T-helper 22 cell (primary cell): ENCODE measurements around the gene TJP2.
"Not testable (repeated sequence)": the region's sequence is repeated elsewhere in the genome, so short reads cannot be mapped to it uniquely, and the experiment has no call there.

Experiments
- DNase-seq: peaks from one replicate; pipeline ENCODE4 v3.0.0-alpha.2; 2020; ENCODE audit warnings: low read depth

TJP2 gene

DNA sequence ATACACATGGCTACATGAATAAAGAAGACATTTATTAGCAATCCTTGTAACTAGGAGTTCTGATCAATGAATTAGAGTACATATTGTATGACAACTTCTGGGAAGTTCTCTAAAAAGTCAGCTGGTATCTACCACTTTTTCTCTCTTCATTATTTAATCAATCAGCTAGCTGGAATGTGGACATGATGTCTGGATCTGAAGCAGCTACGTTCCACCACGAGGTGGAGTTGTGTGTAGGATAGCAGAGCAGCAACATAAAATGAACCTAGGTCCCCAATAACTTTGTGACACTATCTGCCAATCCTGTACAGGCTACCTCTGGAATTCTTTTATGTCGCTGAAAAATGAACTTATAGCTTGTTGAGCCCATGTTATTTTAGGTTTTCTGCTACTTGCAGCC is 118.0 kb downstream of the TJP2 start:
- no peak for DNase-seq

DNA sequence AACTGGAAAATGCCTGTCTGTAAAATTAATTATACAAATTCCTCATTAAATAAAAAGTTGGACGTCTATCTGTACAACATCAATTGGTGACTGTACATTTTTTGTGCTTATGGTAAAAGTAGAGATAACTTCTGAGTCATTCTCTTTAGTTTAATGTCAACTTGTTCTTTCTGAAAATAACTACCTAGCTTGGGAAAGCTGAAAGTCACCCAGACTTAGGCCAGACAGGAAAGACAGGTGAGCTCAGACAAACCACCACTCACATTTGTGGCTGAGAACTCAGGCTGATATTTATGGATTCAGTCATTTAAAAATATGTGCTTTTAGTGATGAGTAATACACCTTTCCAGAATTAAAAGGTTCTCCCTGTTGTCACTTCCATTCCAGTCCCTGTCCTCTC is 119.1 kb downstream of the TJP2 start:
- no peak for DNase-seq

DNA sequence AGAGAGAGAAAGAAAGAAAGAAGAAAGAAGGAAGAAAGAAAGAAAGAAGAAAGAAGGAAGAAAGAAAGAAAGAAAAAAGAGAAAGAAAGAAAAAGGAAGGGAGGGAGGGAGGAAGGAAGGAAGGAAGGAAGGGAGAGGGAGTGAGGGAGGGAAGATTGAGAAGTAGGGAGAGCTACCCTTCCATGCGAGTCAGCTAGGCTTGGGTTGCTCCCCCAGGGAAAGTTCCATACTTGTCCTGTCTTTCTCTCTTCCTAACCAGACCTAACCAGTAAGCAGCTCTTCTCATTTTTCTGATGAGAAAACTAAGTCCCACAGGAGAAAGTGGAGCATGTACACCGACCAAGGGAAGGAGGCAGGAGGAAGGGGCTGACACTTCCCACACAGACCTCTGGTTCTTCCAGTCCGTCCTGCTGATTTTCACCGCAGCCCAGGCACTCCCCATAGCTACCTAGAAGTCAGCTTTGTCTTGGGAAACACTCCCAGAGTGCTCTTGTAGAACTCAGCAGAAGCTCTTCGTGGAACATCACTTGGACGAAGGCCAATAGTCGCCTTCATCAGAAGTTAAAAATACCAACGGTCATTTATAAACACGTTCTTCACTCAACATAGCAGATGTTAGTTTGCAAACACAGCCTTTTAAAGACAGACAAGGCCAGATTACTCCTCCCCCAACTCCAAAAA is 121.9 kb downstream of the TJP2 start:
- no peak for DNase-seq

DNA sequence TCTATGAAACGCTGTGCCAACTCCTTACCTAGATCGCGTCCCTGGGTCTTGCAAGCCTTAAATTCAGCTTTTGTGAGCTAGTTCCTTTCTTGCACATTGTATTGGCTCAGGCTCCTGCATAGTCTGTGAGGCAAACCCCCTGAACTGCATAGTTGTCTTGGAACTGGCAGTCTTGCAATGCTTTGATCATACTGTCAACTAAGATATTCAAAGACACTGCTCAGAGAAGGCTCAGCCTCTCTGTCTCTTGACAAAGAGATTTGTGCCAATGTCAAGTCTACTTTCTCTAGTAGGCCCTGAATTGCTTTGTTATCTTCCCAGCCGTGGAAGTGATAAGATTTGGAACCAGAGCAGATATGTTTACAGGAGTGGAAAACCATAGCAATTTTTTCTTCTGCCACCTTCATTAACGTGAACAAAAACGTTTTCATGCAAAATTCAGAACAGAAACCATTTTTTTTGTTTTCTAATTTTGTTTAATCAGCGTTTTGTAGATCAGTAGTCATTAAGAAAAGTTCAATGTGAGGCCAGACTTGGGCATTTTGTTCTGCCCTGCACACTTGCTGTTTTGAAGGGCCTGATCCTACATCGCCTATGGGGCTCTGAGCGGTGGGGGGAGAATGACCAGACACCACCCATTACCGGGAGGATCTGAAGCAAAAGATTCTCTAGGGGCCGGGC is 123.4 kb downstream of the TJP2 start:
- DNase-seq = no peak

DNA sequence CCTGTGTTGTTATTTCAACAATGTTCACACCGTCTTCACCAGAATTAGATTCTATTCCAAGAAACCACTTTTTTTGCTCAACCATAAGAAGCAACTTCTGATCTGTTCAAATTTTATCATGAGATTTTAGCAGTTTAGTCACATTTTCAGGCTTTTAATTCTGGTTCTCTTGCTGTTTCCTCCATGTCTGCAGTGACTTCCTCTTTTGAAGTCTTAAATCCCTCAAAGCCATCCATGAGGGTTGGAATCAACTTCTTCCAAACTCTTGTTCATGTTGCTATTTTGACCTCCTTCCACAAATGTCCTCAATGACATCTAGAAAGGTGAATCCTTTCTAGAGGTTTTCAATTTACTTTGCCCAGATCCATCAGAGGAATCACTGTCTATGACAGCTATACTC is 125.2 kb downstream of the TJP2 start:
- DNase-seq = no peak

DNA sequence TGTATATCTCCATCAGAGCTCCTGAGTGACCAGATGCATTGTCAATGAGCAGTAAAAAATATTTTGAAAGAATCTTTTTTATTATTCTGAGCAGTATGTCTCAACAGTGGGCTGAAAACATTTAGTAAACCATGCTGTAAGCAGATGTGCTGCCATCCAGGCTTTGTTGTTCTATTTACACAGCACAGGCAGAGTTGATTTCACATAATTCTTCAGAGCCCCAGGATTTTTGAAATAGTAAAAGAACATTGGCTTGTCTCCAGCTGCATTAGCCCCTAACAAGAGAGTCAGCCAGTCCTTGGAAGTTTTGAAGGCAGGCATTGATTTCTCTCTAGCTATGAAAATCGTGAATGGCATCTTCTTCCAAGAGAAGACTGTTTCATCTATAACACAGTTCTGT is 125.7 kb downstream of the TJP2 start:
- no peak for DNase-seq

DNA sequence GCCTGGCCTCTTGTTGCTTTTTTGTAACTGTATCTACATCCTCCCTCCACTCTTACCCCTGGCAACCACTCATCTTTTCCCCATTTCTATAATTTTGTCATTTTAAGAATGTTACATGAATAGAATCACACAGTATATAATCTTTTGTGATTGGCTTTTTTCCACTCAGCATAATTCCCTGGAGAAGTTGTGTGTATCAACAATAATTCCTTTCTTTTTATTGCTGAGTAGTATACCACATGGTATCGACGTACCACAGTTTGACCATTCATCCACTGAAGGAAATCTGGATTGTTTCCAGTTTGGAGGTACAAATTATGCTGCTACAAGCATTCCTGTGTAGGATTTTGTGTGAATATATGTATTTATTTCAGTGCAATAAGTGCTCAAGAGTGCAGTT is 129.3 kb downstream of the TJP2 start:
- DNase-seq = no peak

DNA sequence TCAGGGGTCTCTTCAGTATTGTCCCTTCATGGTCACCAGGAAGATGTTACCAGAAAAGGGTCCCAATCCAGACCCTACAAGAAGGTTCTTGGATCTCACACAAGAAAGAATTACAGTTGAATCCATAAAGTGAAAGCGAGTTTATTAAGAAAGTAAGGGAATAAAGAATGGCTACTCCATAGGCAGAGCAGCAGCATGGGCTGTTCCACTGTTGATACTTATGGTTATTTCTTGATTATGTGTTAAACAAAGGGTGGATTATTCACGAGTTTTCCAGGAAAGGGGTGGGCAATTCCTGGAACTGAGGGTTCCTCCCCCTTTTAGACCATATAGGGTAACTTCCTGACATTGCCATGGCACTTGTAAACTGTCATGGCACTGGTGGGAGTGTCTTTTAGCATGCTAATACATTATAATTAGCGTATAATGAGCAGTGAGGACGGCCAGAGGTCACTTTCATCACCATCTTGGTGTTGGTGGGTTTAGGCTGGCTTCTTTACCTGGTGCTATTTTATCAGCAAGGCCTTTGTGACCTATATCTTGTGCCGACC is 132.9 kb downstream of the TJP2 start:
- not testable (repeated sequence) for DNase-seq

DNA sequence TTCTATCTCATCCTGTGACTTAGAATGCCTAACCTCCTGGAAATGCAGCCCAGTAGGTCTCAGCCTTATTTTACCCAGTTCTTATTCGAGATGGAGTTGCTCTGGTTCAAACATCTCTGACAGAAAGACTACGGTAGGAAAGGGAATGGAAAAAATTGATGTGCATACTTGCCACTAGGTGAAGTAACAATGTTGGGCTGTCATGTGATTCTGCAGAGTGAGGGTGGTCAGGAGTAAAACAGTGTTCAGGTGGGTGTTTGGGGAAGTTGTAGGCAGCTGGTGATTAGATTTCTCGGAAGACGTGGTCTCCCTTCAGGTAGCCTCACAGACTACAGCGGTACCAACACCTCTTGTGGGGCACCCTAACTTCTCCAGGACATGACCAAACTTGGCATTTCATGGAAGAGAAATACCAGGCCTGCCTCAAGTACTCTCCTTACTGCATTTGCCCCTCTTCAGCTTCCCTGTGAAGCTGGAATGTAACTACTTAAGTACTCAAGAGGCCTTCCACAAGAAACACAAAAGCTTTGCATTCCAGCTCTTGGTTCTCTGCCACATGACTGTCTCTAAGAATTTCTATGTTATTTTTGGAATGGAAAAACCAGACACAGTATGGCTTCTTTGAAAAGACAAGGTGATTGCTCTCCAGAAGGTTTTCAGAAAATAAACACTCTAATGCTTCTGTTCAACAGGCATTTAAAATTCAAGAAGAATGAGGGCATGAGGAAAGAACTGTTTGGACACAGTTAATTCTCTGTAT is 133.5 kb downstream of the TJP2 start:
- DNase-seq = no peak

DNA sequence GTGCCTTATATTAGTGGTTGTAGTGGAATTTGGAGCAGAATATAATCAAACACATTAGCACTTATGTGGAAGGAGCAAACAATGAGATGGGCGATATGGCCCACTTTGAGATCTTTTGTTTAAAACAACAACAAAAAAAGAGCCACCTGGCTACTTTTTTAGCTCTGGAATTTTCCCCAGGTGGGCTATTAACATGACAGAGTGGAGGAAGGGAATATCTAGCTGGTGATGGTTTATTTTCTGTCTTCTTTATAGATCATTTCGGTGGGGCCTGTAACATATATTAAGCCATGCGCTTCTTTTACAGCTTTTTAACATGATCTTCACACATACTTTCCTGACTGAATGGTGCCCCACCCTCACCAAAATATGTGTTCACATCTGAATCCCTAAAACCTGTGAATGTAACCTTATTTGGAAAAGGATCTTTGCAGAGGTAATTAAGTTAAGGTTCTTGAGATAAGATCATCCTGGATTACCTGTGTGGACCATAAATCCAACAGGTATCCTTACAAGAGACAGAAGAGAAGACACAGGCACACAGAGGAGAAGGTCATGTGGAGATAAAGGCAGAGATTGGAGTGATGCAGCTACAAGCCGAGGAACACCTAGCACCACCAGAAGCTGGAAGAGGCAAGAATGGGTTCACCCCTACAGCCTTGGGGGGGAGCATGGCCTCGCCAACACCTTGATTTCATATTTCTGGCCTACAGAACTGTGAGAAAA is 134.3 kb downstream of the TJP2 start:
- no peak for DNase-seq

DNA sequence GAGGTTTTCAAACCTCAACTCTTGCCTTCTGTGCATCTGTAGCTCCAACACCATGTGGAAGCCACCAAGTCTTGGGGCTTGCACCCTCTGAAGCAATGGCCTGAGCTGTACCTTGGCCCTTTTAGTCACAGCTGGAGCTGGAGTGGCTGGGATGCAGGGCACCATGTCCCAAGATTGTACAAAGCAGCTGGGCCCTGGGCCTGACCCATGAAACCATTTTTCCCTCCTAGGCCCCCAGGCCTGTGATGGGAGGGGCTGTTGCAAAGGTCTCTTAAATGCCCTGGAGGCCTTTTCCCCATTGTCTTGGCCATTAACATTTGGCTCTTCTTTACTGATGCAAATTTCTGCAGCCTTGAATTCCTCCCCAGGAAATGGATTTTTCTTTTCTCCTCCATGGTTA is 139.1 kb downstream of the TJP2 start:
- DNase-seq = no peak

DNA sequence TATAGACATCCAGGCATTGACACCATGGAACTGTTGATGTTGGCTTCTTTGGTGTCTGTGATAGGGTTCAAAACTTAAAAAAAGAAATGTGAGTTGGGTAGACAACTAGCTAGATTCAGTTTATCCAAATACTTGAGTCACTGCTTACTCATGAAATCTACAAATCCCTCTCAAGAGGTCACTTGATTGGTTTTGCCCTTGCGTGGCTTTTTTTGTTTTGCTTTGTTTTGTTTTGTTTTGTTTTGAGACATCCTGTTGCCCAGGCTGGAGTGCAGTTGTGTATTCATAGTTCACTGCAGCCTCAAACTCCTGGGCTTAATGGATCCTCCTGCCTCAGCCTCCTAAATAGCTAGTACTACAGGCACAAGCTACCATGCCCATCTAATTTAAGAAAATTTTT is 140.5 kb downstream of the TJP2 start:
- DNase-seq = no peak

DNA sequence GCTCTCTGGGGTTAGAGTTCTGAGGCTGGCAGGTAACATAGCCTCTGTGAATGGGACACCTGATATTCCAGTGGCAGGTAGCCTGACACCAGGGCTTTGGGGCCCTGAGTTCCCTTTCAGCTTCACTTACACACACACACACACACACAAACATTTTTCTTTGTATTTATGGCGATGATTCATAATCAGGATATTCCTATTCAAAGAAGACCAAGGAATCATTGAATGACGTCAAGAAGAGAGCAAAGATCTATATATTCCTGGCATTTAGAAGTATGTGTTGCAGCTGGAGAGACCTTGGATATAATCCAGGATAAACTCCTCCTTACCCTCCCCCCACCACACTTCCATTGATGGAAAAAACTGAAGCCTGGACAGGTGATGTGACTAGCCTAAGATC is 143.0 kb downstream of the TJP2 start:
- no peak for DNase-seq

DNA sequence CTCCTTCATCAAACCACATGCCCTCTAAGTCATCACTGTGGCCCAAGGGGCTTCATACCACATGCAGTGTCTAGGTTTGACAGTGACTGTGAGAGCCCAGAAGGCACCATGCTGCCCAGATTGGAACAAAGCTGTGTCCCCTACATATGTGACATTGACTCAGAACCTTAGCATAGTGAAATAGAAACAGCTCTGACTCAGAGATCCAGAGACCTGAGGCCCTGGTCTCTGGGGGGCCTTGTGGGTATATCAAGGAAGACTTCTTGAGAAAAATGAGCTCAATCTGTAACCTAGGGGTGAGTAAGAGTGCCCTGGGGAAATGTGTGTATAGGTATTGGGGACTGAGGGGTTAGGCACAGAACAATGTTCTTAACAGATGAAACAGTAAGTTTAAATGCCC is 143.8 kb downstream of the TJP2 start:
- DNase-seq = no peak

DNA sequence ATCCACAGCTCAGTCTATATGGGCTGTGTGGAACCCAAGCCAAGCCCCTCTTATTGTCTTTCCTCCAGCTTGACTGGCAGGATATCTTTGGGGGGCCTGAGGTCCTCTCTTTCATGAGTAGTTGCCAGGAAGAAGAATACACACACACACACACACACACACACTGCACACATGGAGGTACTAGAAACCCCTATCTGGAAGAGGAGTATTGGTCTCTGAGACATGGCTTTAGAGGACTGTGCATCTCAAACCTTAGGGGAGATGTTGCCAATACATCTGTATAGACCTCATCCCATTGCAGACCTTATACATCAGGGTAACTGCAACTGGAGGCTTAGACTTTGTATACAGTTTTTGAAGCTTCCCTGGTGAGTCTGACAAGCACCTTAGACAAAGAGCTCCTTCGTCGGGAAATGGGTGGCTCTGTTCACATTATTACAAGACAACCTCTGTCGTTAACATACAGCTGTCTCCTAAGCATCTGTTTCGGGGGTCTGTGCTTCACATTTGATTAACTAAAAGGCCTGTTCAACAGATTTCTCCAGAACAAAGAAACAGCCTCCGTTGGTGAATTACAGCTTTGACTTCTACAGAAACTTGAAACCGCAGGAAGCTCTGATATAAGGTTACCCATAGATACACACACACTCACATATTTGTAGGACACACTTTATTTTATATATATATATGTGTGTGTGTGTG is 145.4 kb downstream of the TJP2 start:
- DNase-seq = no peak

DNA sequence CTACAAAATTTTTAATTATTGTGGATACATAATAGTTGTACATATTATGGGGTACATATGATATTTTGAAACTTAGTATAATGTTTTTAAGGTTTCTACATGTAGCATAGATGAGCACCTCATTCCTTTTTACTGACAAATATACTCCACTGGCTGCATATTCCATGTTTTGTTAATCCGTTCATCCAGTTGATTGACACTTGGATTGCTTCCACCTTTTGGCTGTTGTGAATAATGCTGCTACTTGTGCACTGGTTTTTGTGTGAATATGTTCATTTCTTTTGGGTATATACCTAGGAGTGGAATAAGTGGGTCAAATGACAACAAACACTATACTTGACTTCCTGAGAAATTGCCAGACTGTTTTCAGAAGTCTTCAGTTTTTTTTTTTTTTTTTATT is 148.2 kb downstream of the TJP2 start:
- DNase-seq = no peak

DNA sequence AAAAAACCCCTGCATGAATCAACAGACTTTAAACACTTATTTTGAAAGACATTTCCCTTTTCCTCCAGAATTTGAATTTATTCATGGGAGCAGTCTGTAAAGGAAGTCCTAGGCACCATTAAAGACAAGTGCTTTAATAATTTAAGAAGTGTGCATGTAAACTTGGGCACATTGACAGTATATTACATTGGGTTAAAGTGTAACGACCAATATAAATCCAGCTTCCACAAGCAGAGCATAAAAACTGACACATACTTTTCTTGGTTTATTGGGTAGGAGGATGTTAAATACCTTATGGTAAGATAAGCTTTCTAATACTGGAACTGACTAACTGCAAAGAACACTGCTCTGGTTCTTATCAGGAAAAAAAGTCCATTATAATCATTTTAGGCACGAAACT is 149.8 kb downstream of the TJP2 start:
- no peak for DNase-seq
